IMR-90 (cell line): Measurements from ENCODE around the gene PNMA8B. TPM values are rescaled to one million over a fixed set of nuclear protein-coding genes. Genes with fewer than 3 reads are reported as not detected.

ENCODE experiments used
- ATAC-seq: fragments of 200-7000 bp; cut with Tn5 transposase; 2 replicates; pipeline ENCODE4 v1.9.1; 2020; ENCODE audit warnings: low read depth, mild to moderate bottlenecking, moderate library complexity
- BruUV-seq: library from RNA; stranded (reverse); fragments of 400-500 nt; replicated peaks from 2 replicates; lab custom pipeline; 2021; lab: Mats Ljungman, UMichigan
- CTCF ChIA-PET: fragments of 300-600 bp; formaldehyde crosslinking; extraction: SDS; loops from one replicate; lab custom pipeline; 2021; ENCODE audit warnings: antibody characterized with exemption; lab: Yijun Ruan, JAX
- POLR2A ChIA-PET: fragments of 300-600 bp; sonication (Branson Sonifier 250); formaldehyde crosslinking; loops from one replicate; lab custom pipeline; 2022; ENCODE audit warnings: antibody characterized with exemption; ENCODE audit not compliant: unreplicated experiment; lab: Charles Lee
- DNase-seq: peaks from one replicate; pipeline ENCODE4 v3.0.0; 2013
- H2AFZ ChIP-seq: replicated peaks from 2 replicates; pipeline ENCODE3; 2013; ENCODE audit warnings: low read length, mild to moderate bottlenecking; ENCODE audit not compliant: poor library complexity
- H2AK5ac ChIP-seq: 2 replicates; pipeline ENCODE4 v1.6.1; 2013; ENCODE audit warnings: low read depth, low read length, inconsistent platforms
- H2AK9ac ChIP-seq: replicated peaks from 2 replicates; pipeline ENCODE3; 2013; ENCODE audit warnings: mild to moderate bottlenecking, low read depth, low read length, moderate library complexity; ENCODE audit not compliant: poor library complexity
- H2BK120ac ChIP-seq: 2 replicates; pipeline ENCODE4 v1.6.1; 2013; ENCODE audit warnings: low read depth, low read length, inconsistent platforms
- H2BK15ac ChIP-seq: 3 replicates; pipeline ENCODE4 v1.6.1; 2013; ENCODE audit warnings: low read depth, low read length, inconsistent platforms
- H2BK20ac ChIP-seq: 2 replicates; pipeline ENCODE4 v1.6.1; 2013; ENCODE audit warnings: low read depth, mild to moderate bottlenecking, inconsistent platforms, low read length, moderate library complexity
- H2BK5ac ChIP-seq: 2 replicates; pipeline ENCODE4 v1.6.1; 2013; ENCODE audit warnings: mild to moderate bottlenecking, low read depth, low read length, inconsistent platforms; ENCODE audit not compliant: poor library complexity, severe bottlenecking
- H3K14ac ChIP-seq: replicated peaks from 2 replicates; pipeline ENCODE4 v1.6.1; 2013; ENCODE audit warnings: low read depth, low read length, inconsistent platforms
- H3K18ac ChIP-seq: 2 replicates; pipeline ENCODE4 v1.6.1; 2013; ENCODE audit warnings: low read depth, low read length, control low read depth
- H3K23ac ChIP-seq: 2 replicates; pipeline ENCODE4 v1.6.1; 2013; ENCODE audit warnings: low read depth, low read length, inconsistent platforms
- H3K27ac ChIP-seq: 2 replicates; pipeline ENCODE4 v1.5.1; 2013; ENCODE audit warnings: mild to moderate bottlenecking, control low read depth, low read length; ENCODE audit not compliant: insufficient read depth
- H3K27me3 ChIP-seq: 2 replicates; pipeline ENCODE4 v1.6.1; 2013; ENCODE audit warnings: low read length; ENCODE audit not compliant: control insufficient read depth, insufficient read depth
- H3K36me3 ChIP-seq: 2 replicates; pipeline ENCODE4 v1.6.1; 2013; ENCODE audit warnings: low read length, mixed read lengths; ENCODE audit not compliant: control insufficient read depth, insufficient read depth
- H3K4ac ChIP-seq: 2 replicates; pipeline ENCODE4 v1.6.1; 2013; ENCODE audit warnings: low read depth, low read length, inconsistent platforms
- H3K4me1 ChIP-seq: 2 replicates; pipeline ENCODE4 v1.6.1; 2013; ENCODE audit warnings: low read length, mixed read lengths; ENCODE audit not compliant: control insufficient read depth, insufficient read depth
- H3K4me2 ChIP-seq: 2 replicates; pipeline ENCODE4 v1.6.1; 2013; ENCODE audit warnings: low read depth, mild to moderate bottlenecking, control low read depth, low read length, moderate library complexity
- H3K4me3 ChIP-seq: 2 replicates; pipeline ENCODE4 v1.5.1; 2013; ENCODE audit warnings: low read depth, mild to moderate bottlenecking, control low read depth, low read length, moderate library complexity; ENCODE audit not compliant: insufficient read depth
- H3K56ac ChIP-seq: 2 replicates; pipeline ENCODE4 v1.6.1; 2013; ENCODE audit warnings: low read length, inconsistent platforms; ENCODE audit not compliant: insufficient read depth; ENCODE audit errors: extremely low read depth
- H3K79me1 ChIP-seq, 2 experiments: 2 replicates each; pipeline ENCODE4 v1.6.1; 2013; ENCODE audit warnings: low read length in 2 of 2, inconsistent platforms in 1 of 2, low read depth in 1 of 2
- H3K9ac ChIP-seq: 2 replicates; pipeline ENCODE4 v1.6.1; 2013; ENCODE audit warnings: low read depth, low read length, control low read depth
- H3K9me1 ChIP-seq: 2 replicates; pipeline ENCODE4 v1.6.1; 2013; ENCODE audit warnings: low read length, inconsistent platforms; ENCODE audit not compliant: insufficient read depth
- H3K9me3 ChIP-seq: 2 replicates; pipeline ENCODE4 v1.6.1; 2013; ENCODE audit warnings: low read length; ENCODE audit not compliant: control insufficient read depth, insufficient read depth
- H4K20me1 ChIP-seq: 2 replicates; pipeline ENCODE4 v1.6.1; 2013; ENCODE audit warnings: low read length, inconsistent platforms; ENCODE audit not compliant: insufficient read depth
- H4K5ac ChIP-seq: 2 replicates; pipeline ENCODE4 v1.6.1; 2013; ENCODE audit warnings: mild to moderate bottlenecking, low read depth, low read length, control low read depth
- H4K8ac ChIP-seq, 2 experiments: 2 replicates each; pipeline ENCODE4 v1.6.1; 2013; ENCODE audit warnings: low read depth in 2 of 2, low read length in 2 of 2, control low read depth in 1 of 2, inconsistent platforms in 1 of 2
- H4K91ac ChIP-seq: 2 replicates; pipeline ENCODE4 v1.6.1; 2013; ENCODE audit warnings: low read depth, low read length, inconsistent platforms; ENCODE audit not compliant: insufficient read depth
- BHLHE40 ChIP-seq: fragments of 150-350 bp; IDR thresholded peaks from 2 replicates; pipeline ENCODE4 v1.6.1; 2016; ENCODE audit warnings: mild to moderate bottlenecking, low read depth, low read length
- FOS ChIP-seq: fragments of 150-350 bp; IDR thresholded peaks from 2 replicates; pipeline ENCODE4 v1.6.1; 2016; ENCODE audit warnings: low read depth, low read length
- MAZ ChIP-seq: IDR thresholded peaks from 2 replicates; pipeline ENCODE4 v1.6.1; 2012; ENCODE audit warnings: low read depth, mild to moderate bottlenecking, low read length, improper control_type of control experiment, moderate library complexity, borderline replicate concordance
- MXI1 ChIP-seq: IDR thresholded peaks from 2 replicates; pipeline ENCODE4 v1.6.1; 2012; ENCODE audit warnings: low read depth, mild to moderate bottlenecking, low read length, moderate library complexity, borderline replicate concordance
- NFE2L2 ChIP-seq: fragments of 150-350 bp; IDR thresholded peaks from 2 replicates; pipeline ENCODE4 v1.6.1; 2016; ENCODE audit warnings: low read depth, mild to moderate bottlenecking, low read length
- POLR2A ChIP-seq: IDR thresholded peaks from 2 replicates; pipeline ENCODE4 v1.6.1; 2012; ENCODE audit warnings: mild to moderate bottlenecking, low read depth, low read length
- RAD21 ChIP-seq: IDR thresholded peaks from 2 replicates; pipeline ENCODE4 v1.6.1; 2012; ENCODE audit warnings: low read length, improper control_type of control experiment
- RFX5 ChIP-seq: IDR thresholded peaks from 2 replicates; pipeline ENCODE4 v1.8.0; 2012; ENCODE audit warnings: low read depth, mild to moderate bottlenecking, low read length, moderate library complexity
- USF2 ChIP-seq: fragments of 150-350 bp; IDR thresholded peaks from 2 replicates; pipeline ENCODE4 v1.6.1; 2017; ENCODE audit warnings: mild to moderate bottlenecking, antibody characterized with exemption, low read length, low read depth
- WGBS, 2 experiments: methylation state at CpG; one replicate each; pipeline versions ENCODE4 v1.1.5 to v1.1.7; 2013; ENCODE audit warnings: missing lambda C conversion rate in 2 of 2; ENCODE audit not compliant: insufficient read length in 1 of 2; ENCODE audit errors: extremely low coverage in 2 of 2; 5-methylcytosine and 5-hydroxymethylcytosine counted together
- dilution Hi-C: fragments of 300-500 bp; cut with HindIII; formaldehyde crosslinking; loops from one replicate; pipeline ENCODE4 v1.14.3; 2018; ENCODE audit warnings: low sequenced_read_pairs; ENCODE audit not compliant: unreplicated experiment
- in situ Hi-C: fragments of 300-500 bp; cut with MboI; formaldehyde crosslinking; loops from 3 replicates; pipeline ENCODE4 v1.14.3; 2019; ENCODE audit warnings: low sequenced_read_pairs, inconsistent platforms, mixed read lengths
- intact Hi-C: fragments of 100-400 bp; cut with micrococcal nuclease; formaldehyde crosslinking; loops from 2 replicates; pipeline ENCODE4 v1.10.0; 2022
- polyA plus RNA-seq, 3 experiments: library from polyadenylated mRNA; depleted of rRNA; stranded (reverse); fragments of >200 nt; gene quantifications; 2 replicates each; pipeline ENCODE4 v1.2.3, GENCODE V29; 2012; ENCODE audit warnings: low replicate concordance in 1 of 3
- total RNA-seq: library from RNA; depleted of rRNA; stranded (reverse); fragments of >200 nt; gene quantifications from 2 replicates; pipeline ENCODE4 v1.2.3, GENCODE V29; 2012

PNMA8B gene
- total and polyA plus RNA-seq, 2 of the 4 experiments (the other 2 are of a cell fraction), result 0.12 to 0.18 TPM

GRCh38 chr19:46460055-46460454 lies 35.6 kb downstream of the PNMA8B start:
- no peak for ATAC-seq
- Histone ChIP-seq H4K5ac (no peak overlapping the region), H3K14ac (no peak overlapping the region), H2BK20ac (no peak overlapping the region), H3K4ac (no peak overlapping the region), H4K8ac (no peak overlapping the region), H3K36me3 (no peaks in the 10 kb centered on the region), H3K4me2 (no peak overlapping the region), H4K91ac (no peak overlapping the region), H3K27ac (no peak overlapping the region), H3K9ac (no peak overlapping the region), H3K56ac (no peak overlapping the region), H3K18ac (no peak overlapping the region), H2AK9ac (no peak overlapping the region), H4K20me1 (no peaks in the 10 kb centered on the region), H2BK15ac (no peak overlapping the region), H3K9me3 (no peaks in the 10 kb centered on the region), H2BK120ac (no peak overlapping the region), H3K27me3 (peaks cover 13% of the 10 kb centered on the region), H2BK5ac (no peak overlapping the region), H2AFZ (no peak overlapping the region), H3K79me1 (no peaks in the 10 kb centered on the region), H3K4me3 (no peak overlapping the region), H3K23ac (no peak overlapping the region), H3K9me1 (no peaks in the 10 kb centered on the region), H2AK5ac (no peak overlapping the region), H3K4me1 (peaks cover 3% of the 10 kb centered on the region; the same call in 1 of the 2 replicates)
- intact Hi-C loops (no loop called here), dilution Hi-C loops (no loop called here), in situ Hi-C loops (no loop called here)
- TF ChIP-seq NFE2L2 (no peak), MAZ (no peak), USF2 (no peak), BHLHE40 (no peak), MXI1 (no peak), FOS (no peak), POLR2A (no peak), RAD21 (no peak), RFX5 (no peak)
- no TSS peak for BruUV-seq
- DNase-seq, result no peak
- no CpG with 5 or more reads among the region's 2 CpGs for WGBS, 2 experiments
- POLR2A ChIA-PET, result no interaction called here
- CTCF ChIA-PET, result no interaction called here
